Gastroesophageal sphincter (tissue), 3 donors: ENCODE measurements around the gene KCNH1.

ENCODE experiments used
- CTCF ChIP-seq, 4 experiments: fragments of 200-600 bp in 2 of 4; fragments of 450-650 bp in 2 of 4; sonication (generic) in 1 of 4; IDR thresholded peaks; one replicate each; pipeline ENCODE4 v1.5.1; 2017 to 2019; ENCODE audit warnings: antibody characterized with exemption in 4 of 4, mild to moderate bottlenecking in 2 of 4, moderate library complexity in 2 of 4
- EP300 ChIP-seq: sonication (generic); formaldehyde crosslinking; IDR thresholded peaks from one replicate; pipeline ENCODE4 v1.6.1; 2017; ENCODE audit warnings: antibody characterized with exemption, mild to moderate bottlenecking
- POLR2A ChIP-seq, 2 donors: fragments of 450-650 bp; IDR thresholded peaks; one replicate each; pipeline ENCODE4 v1.6.1; 2017; ENCODE audit warnings: antibody characterized with exemption in 2 of 2, mild to moderate bottlenecking in 2 of 2, moderate library complexity in 1 of 2
- POLR2AphosphoS5 ChIP-seq: sonication (generic); formaldehyde crosslinking; IDR thresholded peaks from one replicate; pipeline ENCODE4 v1.6.1; 2017; ENCODE audit warnings: antibody characterized with exemption

- TF ChIP-seq CTCF (IDR thresholded peaks at IDR 0.05) (no peak), EP300 (no peak), POLR2A (IDR thresholded peaks at IDR 0.05) (no peak), POLR2AphosphoS5 (no peak)
Measured at GRCh38 chr1:210876275-210876674, 257.7 kb downstream of the KCNH1 start.
